GM23248 (cell line): Measurements from ENCODE around the gene SUSD4. TPM values are rescaled to one million over a fixed set of nuclear protein-coding genes. Genes with fewer than 3 reads are reported as not detected.

ENCODE experiments used
- DNase-seq: peaks from one replicate; pipeline ENCODE4 v3.0.0-alpha.2; 2015
- H2AFZ ChIP-seq: fragments of 200-600 bp; sonication (generic); 2 replicates; pipeline ENCODE4 v1.6.1; 2016; ENCODE audit warnings: antibody characterized with exemption
- H3F3A ChIP-seq: fragments of 200-600 bp; sonication (generic); 2 replicates; pipeline ENCODE4 v1.6.1; 2016; ENCODE audit warnings: mild to moderate bottlenecking, antibody characterized with exemption, mixed run types; ENCODE audit not compliant: insufficient read depth
- H3K27ac ChIP-seq: fragments of 200-600 bp; sonication (generic); 2 replicates; pipeline ENCODE4 v1.5.1; 2016; ENCODE audit warnings: mild to moderate bottlenecking
- H3K27me3 ChIP-seq: fragments of 200-600 bp; sonication (generic); replicated peaks from 2 replicates; pipeline ENCODE4 v1.6.1; 2016; ENCODE audit warnings: mild to moderate bottlenecking; ENCODE audit not compliant: insufficient read depth
- H3K36me3 ChIP-seq: fragments of 200-600 bp; sonication (generic); 2 replicates; pipeline ENCODE4 v1.6.1; 2016; ENCODE audit warnings: low read depth, mild to moderate bottlenecking
- H3K4me1 ChIP-seq: fragments of 200-600 bp; sonication (generic); 2 replicates; pipeline ENCODE4 v1.6.1; 2016; ENCODE audit warnings: mild to moderate bottlenecking; ENCODE audit not compliant: insufficient read depth
- H3K4me2 ChIP-seq: fragments of 200-600 bp; sonication (generic); one replicate; pipeline ENCODE4 v1.6.1; 2016; ENCODE audit warnings: mild to moderate bottlenecking; ENCODE audit not compliant: unreplicated experiment
- H3K4me3 ChIP-seq: fragments of 200-600 bp; sonication (generic); 2 replicates; pipeline ENCODE4 v1.5.1; 2016; ENCODE audit warnings: mild to moderate bottlenecking
- H3K79me2 ChIP-seq: fragments of 200-600 bp; sonication (generic); 2 replicates; pipeline ENCODE4 v1.6.1; 2016; ENCODE audit warnings: mild to moderate bottlenecking; ENCODE audit not compliant: insufficient read depth
- H3K9ac ChIP-seq: fragments of 200-600 bp; sonication (generic); 2 replicates; pipeline ENCODE4 v1.6.1; 2016; ENCODE audit warnings: mild to moderate bottlenecking
- H3K9me2 ChIP-seq: fragments of 200-600 bp; sonication (generic); 2 replicates; pipeline ENCODE4 v1.6.1; 2016; ENCODE audit warnings: mixed run types, mild to moderate bottlenecking, moderate library complexity; ENCODE audit not compliant: insufficient read depth
- H3K9me3 ChIP-seq: fragments of 200-600 bp; sonication (generic); one replicate; pipeline ENCODE4 v1.6.1; 2017; ENCODE audit warnings: low read depth
- H4K20me1 ChIP-seq: fragments of 200-600 bp; sonication (generic); 2 replicates; pipeline ENCODE4 v1.6.0; 2016; ENCODE audit not compliant: insufficient read depth
- EZH2 ChIP-seq: fragments of 200-600 bp; sonication (generic); IDR thresholded peaks from 2 replicates; pipeline ENCODE4 v1.6.1; 2018; ENCODE audit warnings: antibody characterized with exemption, mild to moderate bottlenecking; ENCODE audit not compliant: insufficient read depth, poor library complexity, severe bottlenecking
- EZH2phosphoT487 ChIP-seq: fragments of 200-600 bp; sonication (generic); IDR thresholded peaks from 2 replicates; pipeline ENCODE4 v1.6.1; 2018; ENCODE audit warnings: antibody characterized with exemption, moderate library complexity, mild to moderate bottlenecking, low read depth; ENCODE audit not compliant: insufficient read depth
- WGBS, 2 experiments: methylation state at CpG; one replicate each; pipeline ENCODE4 v1.1.6; 2015 to 2017; ENCODE audit warnings: low lambda C conversion rate in 2 of 2, low coverage in 1 of 2; ENCODE audit errors: missing lambda C conversion rate in 2 of 2; 5-methylcytosine and 5-hydroxymethylcytosine counted together
- in situ Hi-C: fragments of 300-500 bp; cut with MboI; formaldehyde crosslinking; loops from 2 replicates; pipeline ENCODE4 v1.15.0; 2020
- polyA plus RNA-seq: library from polyadenylated mRNA; unstranded; fragments of >200 nt; fragmentation: Nextera tagmentation; extraction: Ambion mirVana; gene quantifications from 2 replicates; pipeline ENCODE4 v1.2.1, GENCODE V29; 2016
- total RNA-seq: library from RNA; depleted of rRNA; stranded (reverse); fragments of >200 nt; shearing (Covaris generic); gene quantifications from 2 replicates; pipeline ENCODE4 v1.2.3, GENCODE V29; 2014

SUSD4 gene
- total and polyA plus RNA-seq, 2 experiments from 2014 or later = 1.1 to 3.9 TPM

DNA sequence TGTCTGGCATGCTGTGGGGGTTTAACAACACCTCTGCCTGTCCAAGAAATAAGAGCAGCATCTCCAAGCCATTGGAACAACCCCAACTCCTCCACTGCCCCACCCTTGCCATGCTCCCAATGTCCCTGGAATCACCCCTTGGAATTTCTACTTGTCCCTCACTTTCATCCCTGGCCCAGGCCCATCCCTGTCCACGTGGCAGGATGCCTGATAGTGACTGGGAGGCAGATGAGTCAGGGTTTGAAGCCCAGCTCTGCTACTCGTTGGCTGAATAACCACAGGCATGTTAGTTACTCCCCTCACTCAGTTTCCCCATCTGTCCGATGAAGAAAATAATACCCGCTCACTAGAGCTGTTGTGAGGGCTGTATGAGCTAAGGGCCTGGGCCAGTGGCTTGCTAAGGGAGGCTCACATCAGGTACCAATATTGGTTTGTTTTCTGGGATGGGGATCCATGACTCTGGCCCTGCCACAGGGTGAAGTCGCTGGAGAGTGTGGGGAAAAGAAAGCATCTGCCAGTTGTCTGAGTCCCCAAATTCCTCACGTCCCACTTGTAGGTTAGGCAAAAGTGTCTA lies 121.5 kb downstream of the SUSD4 start:
- Histone ChIP-seq H3K4me1 (no peaks in the 10 kb centered on the region), H2AFZ (no peak overlapping the region), H3K27ac (no peak overlapping the region), H3K4me2 (no peak overlapping the region), H3K9ac (no peak overlapping the region), H3K79me2 (no peaks in the 10 kb centered on the region), H3K27me3 (no peaks in the 10 kb centered on the region), H3K4me3 (no peak overlapping the region), H3K9me2 (no peaks in the 10 kb centered on the region), H3K9me3 (no peaks in the 10 kb centered on the region), H4K20me1 (no peaks in the 10 kb centered on the region), H3F3A (no peaks in the 10 kb centered on the region), H3K36me3 (no peaks in the 10 kb centered on the region)
- TF ChIP-seq EZH2phosphoT487 (no peak), EZH2 (no peak)
- 29 to 31% methylated on average over 6 of the region's 6 CpGs for WGBS, 2 experiments
- in situ Hi-C loops = no loop called here
- peak; percentile 69 for DNase-seq

DNA sequence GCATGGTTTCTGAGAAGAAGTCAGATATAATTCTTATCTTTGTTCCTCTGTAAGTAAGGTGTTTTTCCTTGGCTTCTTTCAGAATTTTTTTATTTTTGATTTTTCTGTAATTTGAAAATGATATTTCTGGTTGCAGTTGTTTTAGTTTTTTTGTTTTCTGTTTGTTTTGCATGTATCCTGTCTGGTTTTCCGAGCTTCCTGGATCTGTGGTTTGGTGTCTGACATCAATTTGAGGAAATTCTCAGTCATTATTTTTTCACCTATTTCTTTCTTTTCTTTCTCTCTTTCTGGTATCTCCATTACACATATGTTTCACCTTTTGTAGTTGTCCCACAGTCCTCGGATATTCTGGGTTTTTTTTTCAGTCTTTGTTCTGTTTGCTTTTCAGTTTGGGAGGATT lies 123.9 kb downstream of the SUSD4 start:
- no peaks in the 10 kb centered on the region for H3K36me3 ChIP-seq
- H3K9ac ChIP-seq = no peak overlapping the region
- no peaks in the 10 kb centered on the region for H4K20me1 ChIP-seq
- no peaks in the 10 kb centered on the region for H3K9me2 ChIP-seq
- no peaks in the 10 kb centered on the region for H3F3A ChIP-seq
- H3K27ac ChIP-seq = no peak overlapping the region
- no peaks in the 10 kb centered on the region for H3K79me2 ChIP-seq
- in situ Hi-C loops = no loop called here
- 58 to 62% methylated on average over 2 of the region's 2 CpGs for WGBS, 2 experiments
- TF ChIP-seq EZH2 (no peak), EZH2phosphoT487 (no peak)
- no peaks in the 10 kb centered on the region for H3K27me3 ChIP-seq
- no peaks in the 10 kb centered on the region for H3K9me3 ChIP-seq
- H2AFZ ChIP-seq = no peak overlapping the region
- no peak overlapping the region for H3K4me3 ChIP-seq
- no peak for DNase-seq
- no peak overlapping the region for H3K4me2 ChIP-seq
- no peaks in the 10 kb centered on the region for H3K4me1 ChIP-seq

DNA sequence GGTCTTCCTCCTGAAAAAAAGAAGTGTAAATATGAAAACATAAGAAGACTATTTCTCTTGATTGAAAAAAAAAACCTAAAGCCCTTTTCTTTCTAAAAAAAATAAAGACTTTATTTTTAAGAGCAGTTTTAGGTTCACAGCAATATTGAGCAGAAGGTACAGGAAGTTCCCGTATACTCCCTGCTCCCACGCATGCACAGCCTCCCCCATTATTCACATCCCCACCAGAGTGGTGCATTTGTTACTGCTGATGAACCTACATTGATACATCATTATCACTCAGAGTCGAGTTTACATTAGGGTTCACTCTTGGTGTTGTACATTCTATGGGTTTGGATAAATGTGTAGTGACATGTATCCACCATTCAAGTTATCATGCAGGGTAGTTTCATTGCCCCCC lies 128.9 kb downstream of the SUSD4 start:
- Histone ChIP-seq H3K4me1 (peaks cover 38% of the 10 kb centered on the region), H2AFZ (no peak overlapping the region), H3K36me3 (no peaks in the 10 kb centered on the region), H3F3A (peaks cover 29% of the 10 kb centered on the region), H3K79me2 (no peaks in the 10 kb centered on the region), H3K27me3 (no peaks in the 10 kb centered on the region), H3K4me3 (no peak overlapping the region), H3K9ac (no peak overlapping the region), H3K27ac (no peak overlapping the region), H3K4me2 (no peak overlapping the region), H4K20me1 (no peaks in the 10 kb centered on the region), H3K9me3 (no peaks in the 10 kb centered on the region), H3K9me2 (no peaks in the 10 kb centered on the region)
- no peak for DNase-seq
- in situ Hi-C loops = no loop called here
- TF ChIP-seq EZH2phosphoT487 (no peak), EZH2 (no peak)
- WGBS, 2 experiments = 81 to 87% methylated on average over 3 of the region's 3 CpGs

DNA sequence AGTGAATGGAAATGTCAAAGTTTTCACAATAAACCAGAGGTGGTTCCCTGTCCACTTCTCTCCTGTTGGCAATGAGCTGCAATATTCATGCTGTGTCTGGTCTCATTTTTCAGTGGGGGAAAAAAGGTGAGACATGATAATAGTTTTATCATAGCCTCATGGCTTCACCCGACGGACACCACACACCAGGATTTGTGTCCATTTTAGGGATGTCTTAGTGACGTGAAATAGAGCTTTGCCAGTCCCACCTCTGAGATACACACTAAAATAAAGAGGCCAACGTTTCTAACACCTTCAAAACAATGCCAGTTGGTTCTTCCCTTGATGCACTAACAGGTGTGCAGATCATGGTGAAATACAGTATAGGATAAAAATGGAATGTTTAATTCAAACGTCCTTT lies 129.4 kb downstream of the SUSD4 start:
- 84 to 85% methylated on average over 5 of the region's 5 CpGs for WGBS, 2 experiments
- H3K27ac ChIP-seq = no peak overlapping the region
- in situ Hi-C loops = no loop called here

DNA sequence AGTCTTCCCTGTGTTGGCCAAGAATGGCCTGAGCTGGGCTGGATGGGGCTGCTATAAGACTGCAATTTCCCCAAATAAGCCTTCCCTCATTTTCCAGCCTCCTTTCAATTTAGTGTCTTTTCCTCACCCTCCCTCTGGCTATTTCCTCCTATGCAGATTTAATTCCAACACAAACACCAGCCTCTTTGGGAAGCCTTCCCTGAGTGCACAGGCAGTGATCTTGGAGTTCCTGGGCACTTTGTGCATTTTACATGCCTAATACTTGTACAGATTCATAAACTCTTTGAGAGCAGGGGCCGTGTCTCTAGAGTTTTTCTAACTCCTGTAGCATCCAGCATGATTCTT lies 129.8 kb downstream of the SUSD4 start:
- H3K9me3 ChIP-seq = no peaks in the 10 kb centered on the region
- H4K20me1 ChIP-seq = no peaks in the 10 kb centered on the region
- H3K9ac ChIP-seq = no peak overlapping the region
- H3K4me3 ChIP-seq = no peak overlapping the region
- peak overlapping the region; percentile 49; the same call in 1 of the 2 replicates for H2AFZ ChIP-seq
- TF ChIP-seq EZH2 = no peak
- TF ChIP-seq EZH2phosphoT487 = no peak
- 100% methylated on average over 1 of the region's 1 CpG for WGBS, 2 experiments
- in situ Hi-C loops = no loop called here
- H3F3A ChIP-seq = peaks cover 38% of the 10 kb centered on the region
- peak overlapping the region; percentile 44 for H3K4me2 ChIP-seq
- peaks cover 46% of the 10 kb centered on the region for H3K4me1 ChIP-seq
- H3K79me2 ChIP-seq = no peaks in the 10 kb centered on the region
- no peak for DNase-seq
- peak overlapping the region; percentile 36 for H3K27ac ChIP-seq
- no peaks in the 10 kb centered on the region for H3K9me2 ChIP-seq
- H3K36me3 ChIP-seq = no peaks in the 10 kb centered on the region
- H3K27me3 ChIP-seq = no peaks in the 10 kb centered on the region

More for the DNA sequence above, 129.4 kb downstream of the SUSD4 start:
- Histone ChIP-seq H3K9me2 (no peaks in the 10 kb centered on the region), H3K9ac (no peak overlapping the region), H3K4me1 (peaks cover 43% of the 10 kb centered on the region), H3F3A (peaks cover 35% of the 10 kb centered on the region), H3K4me3 (no peak overlapping the region), H4K20me1 (no peaks in the 10 kb centered on the region), H3K27me3 (no peaks in the 10 kb centered on the region), H3K36me3 (no peaks in the 10 kb centered on the region), H3K4me2 (peak overlapping the region; percentile 44), H3K9me3 (no peaks in the 10 kb centered on the region), H3K79me2 (no peaks in the 10 kb centered on the region), H2AFZ (no peak overlapping the region)
- TF ChIP-seq EZH2 (no peak), EZH2phosphoT487 (no peak)
- no peak for DNase-seq
